DMS153 (cell line): ENCODE data around the gene HS6ST1.
"Not testable (repeated sequence)": the region's sequence is repeated elsewhere in the genome, so short reads cannot be mapped to it uniquely, and the experiment has no call there.

Experiments
- DNase-seq: peaks from one replicate; lab custom pipeline; 2025; lab: John Stamatoyannopoulos, UW

HS6ST1 gene

DNA sequence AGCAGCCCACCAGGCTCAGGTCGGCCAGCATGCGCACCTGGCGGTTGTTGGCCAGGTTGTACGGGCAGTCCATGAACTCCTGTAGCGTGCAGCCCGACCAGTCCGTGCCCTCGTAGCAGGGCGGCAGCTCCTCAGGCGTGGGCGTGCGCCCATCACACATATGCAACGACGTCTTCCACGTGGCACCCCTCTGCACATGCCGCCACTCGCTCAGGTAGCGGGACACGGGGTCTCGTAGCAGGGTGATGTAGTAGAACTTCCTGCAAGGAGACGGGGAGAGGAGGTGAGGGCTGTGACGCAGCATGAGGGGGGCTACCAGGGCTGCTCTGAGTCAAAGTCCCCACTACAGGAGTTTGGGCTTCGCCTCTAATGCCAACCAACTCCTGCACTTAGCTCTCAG, 50.1 kb downstream of the HS6ST1 start:
- not testable (repeated sequence) for DNase-seq

DNA sequence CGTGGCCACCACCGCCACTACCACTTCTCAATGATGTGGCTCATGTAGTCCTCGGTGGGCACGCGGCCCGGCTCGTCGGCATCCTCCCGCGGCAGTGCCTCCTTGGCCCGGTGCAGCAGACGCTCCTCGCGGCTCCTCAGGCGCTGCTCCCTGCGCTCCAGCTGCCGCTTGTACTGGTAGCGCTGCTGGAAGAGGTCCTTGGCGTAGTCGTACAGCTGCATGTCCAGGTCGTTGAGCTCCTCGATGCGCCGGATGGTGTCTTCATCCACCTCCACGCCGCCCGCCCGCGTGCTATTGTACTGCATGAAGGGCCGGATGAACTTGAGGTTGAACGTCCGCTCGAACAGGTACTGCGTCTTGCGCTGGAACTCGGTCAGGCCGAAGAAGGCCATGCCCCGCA, 50.5 kb downstream of the HS6ST1 start:
- DNase-seq, result not testable (repeated sequence)

DNA sequence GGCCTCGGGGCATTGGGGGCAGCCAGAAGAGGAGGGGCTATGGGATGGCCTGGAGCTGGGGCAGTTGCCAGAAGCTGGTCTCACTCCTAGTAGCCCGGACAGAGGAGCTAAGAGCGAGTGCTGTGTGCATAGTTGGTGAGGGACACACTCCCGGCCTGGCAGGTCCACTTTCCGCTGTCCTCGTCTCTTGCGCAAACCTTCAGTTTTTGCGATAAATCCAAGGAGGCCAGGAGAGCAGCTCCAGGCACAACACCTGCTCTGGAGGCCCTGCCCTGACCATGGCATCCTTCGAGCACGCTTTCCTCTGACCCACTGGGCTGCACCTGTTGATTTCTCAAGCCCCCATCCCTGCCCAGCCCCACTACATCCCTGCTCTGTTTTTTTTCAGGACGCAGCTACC, 51.0 kb downstream of the HS6ST1 start:
- not testable (repeated sequence) for DNase-seq

DNA sequence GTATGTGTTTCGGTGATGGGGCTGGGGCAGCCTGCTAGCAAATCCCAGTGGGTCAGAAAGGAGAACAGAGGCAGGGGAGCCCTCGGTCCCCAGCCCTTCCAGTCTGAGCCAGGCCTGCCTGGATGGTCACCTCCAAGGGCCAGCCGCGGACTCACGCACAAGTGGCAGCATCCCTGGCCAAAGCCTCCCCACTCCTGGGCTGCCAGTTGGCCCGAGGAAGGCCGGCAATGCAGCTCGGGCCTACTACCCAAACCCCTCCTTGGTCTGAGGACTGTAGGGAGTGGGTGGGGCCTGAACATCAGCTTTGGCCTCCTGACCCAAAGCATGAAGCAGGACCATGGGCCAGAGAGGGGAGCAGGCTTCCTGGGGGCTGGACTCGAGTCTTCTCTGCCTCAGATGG, 51.5 kb downstream of the HS6ST1 start:
- DNase-seq, result not testable (repeated sequence)

DNA sequence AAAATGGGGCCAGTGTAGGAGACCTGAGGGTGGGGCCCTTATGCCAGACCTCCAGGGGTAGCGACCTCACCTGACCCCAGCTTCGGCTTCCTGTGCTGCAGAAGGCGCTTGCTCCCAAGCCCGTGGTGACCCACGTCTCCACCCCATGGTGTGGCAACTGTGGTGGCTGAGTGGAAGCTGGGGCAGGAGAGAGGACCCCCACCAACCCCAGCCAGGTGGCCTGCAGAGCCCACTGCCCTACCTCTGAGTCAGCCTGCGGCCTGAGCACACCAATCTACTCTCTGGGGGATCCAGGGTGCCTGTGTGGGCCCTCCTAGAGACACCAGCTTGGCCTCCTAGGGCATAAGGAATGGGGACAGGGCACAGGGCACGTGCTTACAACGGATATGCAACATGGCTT, 52.2 kb downstream of the HS6ST1 start:
- DNase-seq, result not testable (repeated sequence)

DNA sequence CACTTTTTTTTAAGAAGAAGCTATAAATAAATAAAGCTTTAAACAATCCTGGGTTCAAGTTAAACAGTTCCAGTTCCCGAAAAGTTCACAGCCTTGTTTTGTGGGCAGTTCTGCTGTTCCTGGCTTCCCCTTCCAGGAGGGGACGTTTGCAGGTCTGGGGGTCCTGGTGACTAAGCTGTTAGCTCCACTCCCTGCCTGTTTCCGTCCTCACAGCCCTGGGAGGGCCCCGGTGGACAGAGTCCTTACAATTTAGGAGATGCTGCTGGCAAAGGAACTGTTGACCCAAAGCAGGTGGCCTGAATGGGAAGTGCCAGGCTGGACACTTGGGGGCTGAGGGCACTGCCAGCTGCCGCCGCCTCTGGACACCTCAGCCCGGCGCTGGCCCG, 53.1 kb downstream of the HS6ST1 start:
- DNase-seq, result not testable (repeated sequence)

DNA sequence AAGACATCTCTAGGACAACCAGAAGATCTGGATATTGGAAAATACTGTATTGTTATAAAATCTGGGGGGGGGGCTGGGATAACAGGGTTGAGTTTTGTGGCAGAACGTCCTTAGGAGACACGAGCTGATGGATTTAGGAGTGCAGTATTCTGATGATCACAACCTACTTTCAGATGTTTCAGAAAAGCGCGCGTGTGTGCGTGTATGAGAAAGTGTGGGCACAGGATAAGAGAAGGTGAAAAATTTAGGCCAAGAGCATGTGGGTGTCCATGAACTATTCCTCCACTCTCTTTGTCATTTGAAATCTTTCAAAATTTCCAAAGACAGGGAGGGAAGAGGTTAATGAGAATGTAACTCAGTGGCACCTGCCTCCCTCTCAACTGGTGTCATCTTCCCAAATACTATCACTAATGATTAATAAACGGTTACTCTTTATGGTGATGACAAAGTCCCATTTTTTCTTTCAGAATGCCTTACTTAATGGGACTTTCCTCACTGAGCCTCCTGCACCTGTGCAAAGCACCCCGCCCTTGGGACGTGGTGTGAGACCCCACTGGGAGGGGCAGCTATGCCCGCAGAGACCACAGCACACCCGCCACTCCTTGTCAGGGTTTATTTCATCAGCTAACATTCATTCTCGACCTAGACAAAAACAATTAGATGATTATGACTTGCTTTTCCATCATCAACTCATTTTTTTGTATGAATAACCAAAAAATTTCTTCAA, 53.6 kb downstream of the HS6ST1 start:
- DNase-seq, result no peak

DNA sequence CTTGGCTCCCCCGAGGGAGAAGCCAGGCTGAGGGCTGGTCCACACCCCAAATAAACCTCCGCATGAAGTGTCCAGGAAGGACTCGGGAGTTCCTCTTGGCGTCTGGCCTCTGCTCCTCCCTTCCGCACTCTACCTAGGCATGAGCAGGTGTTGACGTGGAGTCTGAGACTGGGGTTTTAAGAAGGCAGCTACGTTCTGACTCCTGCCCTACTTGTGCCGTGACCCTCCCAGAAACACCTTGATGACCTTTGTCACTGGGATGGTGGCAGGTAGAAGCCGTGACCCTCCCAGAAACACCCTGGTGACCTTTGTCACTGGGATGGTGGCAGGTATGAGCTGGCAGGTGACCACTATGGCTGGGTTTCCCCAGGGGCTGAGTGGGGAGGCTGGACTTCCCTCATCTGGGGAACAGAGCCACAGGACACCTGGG, 54.8 kb downstream of the HS6ST1 start:
- DNase-seq, result no peak

DNA sequence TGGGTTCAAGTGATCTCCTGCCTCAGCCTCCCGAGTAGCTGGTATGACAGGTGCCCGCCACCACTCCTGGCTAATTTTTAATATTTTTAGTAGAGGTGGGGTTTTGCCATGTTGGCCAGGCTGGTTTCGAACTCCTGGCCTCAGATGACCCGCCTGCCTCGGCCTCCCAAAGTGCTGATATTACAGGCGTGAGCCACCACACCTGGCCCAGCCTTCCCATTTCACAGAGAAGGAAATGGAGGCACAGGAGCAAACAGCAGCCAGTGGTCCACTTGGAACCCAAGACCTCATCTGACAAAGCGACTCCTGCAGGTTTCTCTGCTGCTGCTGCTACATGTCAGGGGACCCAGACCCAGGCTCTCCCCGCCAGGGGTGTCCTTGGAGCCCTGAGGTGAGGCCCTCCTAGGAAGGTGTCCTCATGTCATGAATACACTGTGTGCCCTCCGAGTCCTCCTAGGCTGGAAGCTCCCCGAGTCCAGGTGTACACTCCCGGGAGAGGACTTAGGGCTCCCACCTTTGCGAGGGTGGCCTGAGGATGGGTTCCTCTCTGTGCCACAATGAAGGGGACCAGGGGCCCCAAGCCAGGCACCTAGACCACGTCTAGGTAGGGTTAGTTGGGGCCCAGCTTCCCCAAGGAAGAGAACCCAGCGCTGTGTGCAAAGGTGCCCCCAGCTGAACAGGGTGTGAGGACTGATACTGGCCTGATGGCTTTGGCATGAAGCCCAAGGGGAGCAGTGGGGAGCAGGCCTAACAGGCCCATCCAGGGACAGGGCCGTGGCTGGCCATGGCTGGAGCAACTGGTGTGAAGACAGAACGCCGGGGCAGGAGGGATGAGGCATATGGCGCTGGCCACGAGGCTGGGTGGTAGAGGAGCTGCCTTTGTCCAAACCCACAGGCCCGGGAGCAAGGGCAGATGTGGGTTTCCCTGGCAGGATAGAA, 56.1 kb downstream of the HS6ST1 start:
- DNase-seq, result no peak

DNA sequence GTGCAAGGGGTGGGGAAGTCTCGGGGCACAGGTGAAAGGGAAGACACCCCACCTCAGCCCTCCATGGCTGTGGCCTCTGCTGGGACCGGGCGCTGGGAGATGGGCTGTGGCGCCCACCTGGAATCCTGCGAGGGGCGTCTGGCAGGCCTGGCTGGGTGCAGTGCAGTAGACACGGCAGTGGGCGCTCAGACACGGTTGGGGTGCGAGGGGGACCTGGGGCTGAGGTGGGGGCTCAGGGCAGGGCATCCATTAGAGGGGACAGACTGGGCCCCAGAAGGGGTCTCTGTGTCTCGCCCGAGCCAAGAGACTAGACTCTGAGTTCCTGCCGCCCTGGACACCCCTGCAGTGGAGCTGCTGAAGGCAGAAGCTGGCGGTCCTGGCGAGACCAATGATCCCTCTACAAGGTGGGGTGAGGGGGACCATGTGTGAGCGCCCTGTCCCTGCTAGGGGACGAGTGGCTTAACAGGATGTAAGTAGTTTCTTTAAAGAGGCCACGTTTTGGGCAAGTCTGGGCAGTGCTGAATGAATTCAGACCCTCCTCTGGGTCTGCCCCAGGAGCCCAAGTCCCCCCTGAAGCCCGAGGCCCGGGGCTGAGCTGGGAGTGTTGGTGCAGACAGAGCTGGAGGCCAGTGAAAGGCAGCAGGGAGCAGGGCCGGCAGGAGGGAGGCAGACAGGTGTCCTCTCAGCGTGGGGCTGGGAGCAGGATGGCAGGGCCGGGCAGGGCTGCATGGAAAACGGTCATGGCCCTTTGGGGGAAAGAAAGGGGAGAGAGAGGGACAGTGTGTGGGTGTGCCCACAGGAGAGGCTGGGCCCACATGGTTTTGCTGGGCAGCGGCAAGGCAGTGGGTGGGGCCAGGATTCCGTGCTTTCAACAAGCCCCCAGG, 57.2 kb downstream of the HS6ST1 start:
- DNase-seq, result no peak

DNA sequence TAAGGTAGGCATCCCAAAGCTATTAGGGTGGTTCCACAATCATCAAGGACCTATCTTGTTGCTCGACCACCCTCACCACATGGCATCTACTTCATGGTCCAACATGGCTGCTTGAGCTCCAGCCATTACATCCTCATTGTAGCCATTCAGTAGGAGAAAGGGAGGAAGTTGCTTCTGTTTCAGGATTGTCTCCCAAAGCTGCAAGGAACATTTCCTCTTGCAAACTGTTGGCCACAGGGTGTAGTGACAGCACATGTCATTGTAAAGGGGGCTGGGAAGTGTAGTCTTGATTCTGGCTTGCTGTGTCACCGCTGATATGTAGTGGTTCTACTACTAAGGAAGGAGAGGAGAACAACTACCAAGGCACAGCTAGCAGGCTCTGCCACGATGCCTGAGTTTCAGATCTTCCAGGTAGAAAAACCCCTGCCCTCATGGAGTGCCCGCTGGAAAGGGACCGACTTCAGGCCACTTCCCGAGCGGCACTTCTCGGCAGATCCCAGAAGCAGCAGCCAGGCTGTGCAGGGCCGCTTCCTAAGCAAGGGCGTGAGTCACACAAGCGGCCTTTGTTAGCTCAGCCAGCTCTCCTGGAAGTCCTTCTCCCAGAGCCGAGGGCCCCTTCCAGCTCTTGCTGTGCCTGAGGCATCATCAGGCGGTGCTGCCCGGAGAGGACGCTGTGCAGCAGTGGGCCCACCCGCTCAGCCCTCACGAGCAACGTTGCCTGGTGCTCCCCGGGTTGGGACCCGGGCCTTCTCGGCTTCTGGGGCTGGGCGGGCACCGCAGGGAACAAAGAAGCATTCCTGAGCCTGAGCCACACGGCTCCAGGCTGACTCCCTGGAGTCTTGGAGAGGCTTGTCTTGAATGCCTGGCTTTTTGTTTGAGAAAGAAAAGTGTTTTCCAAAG, 58.2 kb downstream of the HS6ST1 start:
- DNase-seq, result no peak

DNA sequence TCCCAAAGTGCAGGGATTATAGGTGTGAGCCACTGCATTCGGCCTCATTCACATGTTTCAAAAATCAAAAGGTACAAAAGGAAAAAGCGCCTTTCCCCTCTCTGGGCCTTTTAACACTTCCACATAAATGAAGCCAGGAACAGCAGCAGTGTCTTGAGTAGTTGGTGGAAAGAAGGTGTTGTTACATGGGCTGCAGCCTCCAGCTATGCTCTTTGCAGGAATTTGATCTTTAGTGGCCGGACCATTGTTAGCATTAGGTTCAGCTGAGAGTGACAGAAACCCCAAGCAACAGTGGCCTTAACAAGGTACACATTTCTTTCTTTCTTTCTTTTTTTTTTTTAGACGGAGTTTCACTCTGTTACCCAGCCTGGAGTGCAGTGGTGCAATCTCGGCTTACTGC, 59.1 kb downstream of the HS6ST1 start:
- no peak for DNase-seq

DNA sequence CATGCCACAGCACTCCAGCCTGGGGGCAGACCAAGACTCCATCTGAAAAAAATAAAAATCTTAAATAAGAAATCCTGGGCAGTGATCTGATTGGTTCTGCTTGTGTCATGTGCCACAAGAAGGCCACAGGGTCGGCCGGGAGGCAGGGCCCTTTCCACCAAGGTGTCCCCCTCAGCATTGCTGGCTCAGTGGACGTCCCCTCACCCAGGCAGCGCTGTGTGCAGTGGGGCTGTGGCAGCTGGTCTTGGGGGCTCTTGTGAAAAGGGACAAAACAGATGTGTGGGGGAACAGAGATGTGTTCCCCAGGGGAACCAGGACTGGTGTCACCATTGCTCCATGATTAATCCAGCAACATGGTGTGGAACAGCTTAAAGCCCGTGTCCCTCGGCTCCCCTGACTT, 60.5 kb downstream of the HS6ST1 start:
- no peak for DNase-seq

DNA sequence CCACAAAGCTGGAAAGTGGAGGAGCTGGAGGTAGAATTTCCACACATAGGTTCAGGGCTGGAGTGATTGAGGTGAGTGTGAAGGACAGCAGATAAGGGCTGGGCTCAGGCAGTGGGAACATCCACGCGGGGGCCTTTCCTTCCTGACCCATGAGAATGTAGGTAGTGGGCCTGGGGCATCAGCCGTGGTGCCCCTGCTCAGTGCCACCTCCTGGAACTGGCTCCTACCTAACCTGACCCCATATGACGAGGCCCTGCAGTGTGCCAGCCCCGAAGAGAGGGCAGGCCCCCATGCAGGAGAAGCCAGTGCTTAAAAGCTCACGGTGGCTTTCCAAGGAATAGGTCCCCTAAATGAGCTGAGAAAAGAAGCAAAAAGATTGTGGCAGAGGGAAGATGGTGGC, 66.2 kb downstream of the HS6ST1 start:
- DNase-seq, result no peak

DNA sequence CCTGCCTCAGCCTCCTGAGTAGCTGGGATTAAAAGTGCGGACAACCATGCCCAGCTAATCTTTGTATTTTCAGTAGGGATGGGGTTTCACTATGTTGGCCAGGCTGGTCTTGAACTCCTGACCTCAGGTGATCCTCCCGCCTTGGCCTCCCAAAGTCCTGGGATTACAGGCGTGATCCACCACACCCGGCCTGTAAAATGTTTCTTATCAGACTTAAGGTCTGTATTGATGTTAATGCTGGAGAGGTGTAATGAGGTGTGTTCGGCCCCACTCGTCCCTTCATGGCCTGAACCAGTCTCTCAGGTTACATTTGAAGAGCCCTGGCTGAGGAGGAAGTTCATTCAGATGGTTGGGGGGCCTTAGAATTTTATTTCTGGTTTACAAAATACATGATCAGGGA, 66.6 kb downstream of the HS6ST1 start:
- not testable (repeated sequence) for DNase-seq

DNA sequence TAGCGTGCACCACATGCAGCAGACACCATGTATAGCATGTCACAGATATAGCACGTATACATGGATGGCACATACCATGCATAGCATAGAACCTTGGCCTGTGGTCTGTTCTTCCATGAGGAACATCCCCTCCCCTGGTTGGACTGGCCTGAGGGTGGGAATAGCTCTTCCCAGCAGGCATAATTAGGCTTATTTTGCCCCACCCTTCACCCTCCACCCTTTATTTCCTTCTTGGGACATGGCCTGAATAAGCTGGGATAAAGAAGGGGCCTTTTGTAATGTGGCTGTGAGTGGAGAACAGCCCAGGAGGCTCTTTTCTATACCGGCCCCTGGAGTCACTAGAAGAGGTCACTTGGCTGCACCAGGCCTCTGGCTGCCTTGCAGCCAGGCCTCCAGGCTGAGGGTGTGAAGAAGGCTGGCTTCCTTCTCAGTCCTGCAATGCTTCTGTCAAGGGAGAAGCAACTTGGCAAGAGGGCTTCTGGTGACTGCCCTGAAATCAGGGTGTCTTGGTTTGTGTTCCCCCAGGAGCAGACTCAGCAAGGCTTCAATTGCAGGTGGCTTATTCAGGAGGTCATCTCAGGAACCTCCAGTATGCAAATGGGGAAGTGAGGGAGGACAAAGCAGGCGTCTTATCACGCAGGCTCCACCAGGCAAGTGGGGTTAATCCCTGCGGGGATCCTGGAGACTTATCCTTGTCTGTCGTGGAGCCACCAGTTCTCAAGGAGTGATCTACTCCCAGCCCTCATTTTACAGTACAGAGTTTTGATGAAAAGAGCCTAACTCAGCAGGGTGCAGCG, 68.2 kb downstream of the HS6ST1 start:
- no peak for DNase-seq

DNA sequence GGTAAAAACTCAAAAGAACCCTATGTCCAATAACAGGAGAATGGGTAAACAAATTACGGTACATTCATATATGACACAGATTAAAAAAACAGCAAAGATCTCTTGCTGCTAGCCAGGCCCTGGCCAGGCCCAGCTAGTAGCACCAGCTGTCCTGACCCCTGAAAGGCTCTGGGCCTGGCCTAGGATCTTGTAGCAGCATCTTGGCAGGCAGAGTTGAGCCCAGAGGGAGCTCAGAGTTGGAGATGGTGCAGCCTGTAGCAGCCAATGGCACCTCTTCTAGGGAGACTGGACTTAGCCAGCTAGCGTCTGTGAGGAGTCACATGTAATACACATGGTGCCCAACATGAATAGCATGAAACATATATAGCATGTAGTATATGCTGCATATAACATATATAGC, 69.1 kb downstream of the HS6ST1 start:
- no peak for DNase-seq

DNA sequence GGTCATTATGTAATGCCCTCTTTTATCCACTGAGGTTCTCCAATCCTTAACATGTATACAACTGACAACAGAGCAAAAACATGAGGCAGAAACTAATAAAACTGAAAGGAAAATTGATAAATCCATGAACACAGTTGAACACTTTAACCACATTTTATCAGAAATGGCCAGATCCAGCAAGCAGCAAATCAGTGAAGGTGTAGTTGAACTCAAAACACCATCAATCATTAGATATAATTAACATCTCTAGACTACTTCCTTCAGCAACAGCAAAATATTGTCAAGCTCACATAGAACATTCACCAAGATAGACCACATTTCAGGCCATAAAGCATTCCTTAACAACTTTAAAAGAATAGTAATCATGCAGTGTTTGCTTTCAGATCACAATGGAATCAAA, 72.9 kb downstream of the HS6ST1 start:
- no peak for DNase-seq

DNA sequence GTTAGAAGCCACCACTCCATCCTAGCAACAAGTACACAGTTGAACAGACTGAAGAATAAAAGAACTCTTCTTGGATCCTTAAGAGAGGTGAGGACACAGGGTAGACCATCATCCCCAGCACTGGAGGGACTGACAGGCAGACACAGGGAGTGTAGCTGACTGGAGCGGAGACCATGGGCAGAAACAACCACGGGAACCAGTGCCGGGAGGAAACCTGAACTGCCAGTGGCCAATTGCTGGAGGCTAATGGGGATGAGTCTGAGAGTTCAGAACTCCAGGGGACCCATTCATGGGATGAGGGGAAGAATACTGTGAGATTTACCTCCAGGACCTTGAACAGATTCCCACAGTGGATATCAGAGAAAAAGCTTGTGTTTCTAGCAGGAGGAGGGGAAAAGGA, 76.8 kb downstream of the HS6ST1 start:
- no peak for DNase-seq
